ENCODE results near the gene DDX18. TPM values are rescaled to one million over a fixed set of nuclear protein-coding genes. Genes with fewer than 3 reads are reported as not detected.

DDX18 gene
- total and polyA plus RNA-seq, 2 of the 4 experiments (the other 2 are of a cell fraction) = 34.6 to 69.9 TPM

- Histone ChIP-seq H3K14ac (replicated peaks; ENCODE audit: low read depth, low read length) (no peak overlapping the region), H3K9ac (ENCODE audit: low read depth, low read length) (no peak overlapping the region), H4K20me1 (ENCODE audit: insufficient read depth, low read length) (peaks cover 10% of the 10 kb centered on the region; the same call in 1 of the 2 replicates), H3K56ac (ENCODE audit: extremely low read depth, insufficient read depth, low read length) (no peak overlapping the region), H2BK20ac (ENCODE audit: low read depth, low read length) (no peak overlapping the region), H2AFZ (replicated peaks; ENCODE audit: low read length, poor library complexity) (no peak overlapping the region), H3K4ac (ENCODE audit: low read depth, low read length) (no peak overlapping the region), H3K79me1 (ENCODE audit: low read depth in 1 of 2, low read length in 2 of 2) (peaks cover 0 to 5% of the 10 kb centered on the region in 2 experiments; a peak in 2 of 4 replicates), H3K4me3 (ENCODE audit: insufficient read depth, low read depth, low read length) (no peak overlapping the region), H3K9me1 (ENCODE audit: insufficient read depth, low read length) (peaks cover 4% of the 10 kb centered on the region; the same call in 1 of the 2 replicates), H2AK9ac (replicated peaks; ENCODE audit: low read depth, low read length, poor library complexity) (no peak overlapping the region), H2BK15ac (ENCODE audit: low read depth, low read length) (no peak overlapping the region), H3K4me2 (ENCODE audit: low read depth, low read length) (no peak overlapping the region), H2BK120ac (ENCODE audit: low read depth, low read length) (no peak overlapping the region), H4K8ac (ENCODE audit: low read depth in 2 of 2, low read length in 2 of 2) (no peak overlapping the region), H2BK5ac (ENCODE audit: low read depth, low read length, poor library complexity, severe bottlenecking) (no peak overlapping the region), H3K27ac (ENCODE audit: insufficient read depth, low read length) (no peak overlapping the region), H3K4me1 (ENCODE audit: control insufficient read depth, insufficient read depth, low read length) (no peaks in the 10 kb centered on the region), H3K36me3 (ENCODE audit: control insufficient read depth, insufficient read depth, low read length) (peaks cover 24% of the 10 kb centered on the region), H4K91ac (ENCODE audit: insufficient read depth, low read depth, low read length) (no peak overlapping the region), H2AK5ac (ENCODE audit: low read depth, low read length) (no peak overlapping the region), H3K23ac (ENCODE audit: low read depth, low read length) (no peak overlapping the region), H3K27me3 (ENCODE audit: control insufficient read depth, insufficient read depth, low read length) (no peaks in the 10 kb centered on the region), H3K18ac (ENCODE audit: low read depth, low read length) (no peak overlapping the region), H4K5ac (ENCODE audit: low read depth, low read length) (no peak overlapping the region), H3K9me3 (ENCODE audit: control insufficient read depth, insufficient read depth, low read length) (no peaks in the 10 kb centered on the region)
- no CpG with 5 or more reads among the region's 1 CpG for WGBS, 2 experiments (ENCODE audit: extremely low coverage in 2 of 2, insufficient read length in 1 of 2)
- ChIA-PET CTCF (interaction anchor here (0.7 kb wide), 1 partner anchor 18 kb away, joined by 5 read pairs; the partner anchor contains the start of gene DDX18), POLR2A (ENCODE audit: unreplicated experiment) (no interaction called here)
- dilution Hi-C loops (cut with HindIII; ENCODE audit: low sequenced_read_pairs, unreplicated experiment) = no loop called here
- DNase-seq = peak; percentile 54
- intact Hi-C loops (cut with micrococcal nuclease) = no loop called here
- no peak for TF ChIP-seq ELK1 (IDR thresholded peaks at IDR 0.05; ENCODE audit: borderline replicate concordance, low read depth, low read length)
- TF ChIP-seq MAZ (IDR thresholded peaks at IDR 0.05; ENCODE audit: borderline replicate concordance, low read depth, low read length) = no peak
- TF ChIP-seq BHLHE40 (IDR thresholded peaks at IDR 0.05; ENCODE audit: low read depth, low read length) = no peak
- TF ChIP-seq FOS (IDR thresholded peaks at IDR 0.05; ENCODE audit: low read depth, low read length) = no peak
- no peak for TF ChIP-seq RFX5 (IDR thresholded peaks at IDR 0.05; ENCODE audit: low read depth, low read length)
- no peak for TF ChIP-seq MXI1 (IDR thresholded peaks at IDR 0.05; ENCODE audit: borderline replicate concordance, low read depth, low read length)
- TF ChIP-seq, protein P1, sequence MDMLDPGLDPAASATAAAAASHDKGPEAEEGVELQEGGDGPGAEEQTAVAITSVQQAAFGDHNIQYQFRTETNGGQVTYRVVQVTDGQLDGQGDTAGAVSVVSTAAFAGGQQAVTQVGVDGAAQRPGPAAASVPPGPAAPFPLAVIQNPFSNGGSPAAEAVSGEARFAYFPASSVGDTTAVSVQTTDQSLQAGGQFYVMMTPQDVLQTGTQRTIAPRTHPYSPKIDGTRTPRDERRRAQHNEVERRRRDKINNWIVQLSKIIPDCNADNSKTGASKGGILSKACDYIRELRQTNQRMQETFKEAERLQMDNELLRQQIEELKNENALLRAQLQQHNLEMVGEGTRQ (IDR thresholded peaks at IDR 0.05; ENCODE audit: low read depth, low read length) = no peak
- no peak for TF ChIP-seq NFE2L2 (IDR thresholded peaks at IDR 0.05; ENCODE audit: low read depth, low read length)
- TF ChIP-seq CHD1 (IDR thresholded peaks at IDR 0.05; ENCODE audit: low read depth, low read length) = no peak
- TF ChIP-seq RAD21 (IDR thresholded peaks at IDR 0.05; ENCODE audit: low read length) = no peak
- TF ChIP-seq MAFK (IDR thresholded peaks at IDR 0.05; ENCODE audit: low read depth, low read length) = no peak
- no peak for TF ChIP-seq RCOR1 (IDR thresholded peaks at IDR 0.05; ENCODE audit: insufficient replicate concordance, low read length)
- no peak for TF ChIP-seq SMC3 (IDR thresholded peaks at IDR 0.05; ENCODE audit: low read depth, low read length)
- no peak for TF ChIP-seq POLR2A (IDR thresholded peaks at IDR 0.05; ENCODE audit: low read depth, low read length)
- TF ChIP-seq CEBPB (IDR thresholded peaks at IDR 0.05; ENCODE audit: low read depth, low read length) = no peak
- TF ChIP-seq CTCF (conservative IDR thresholded peaks at IDR 0.05; ENCODE audit: low read depth, low read length) = no peak
- ATAC-seq (ENCODE audit: low read depth) = no peak
- in situ Hi-C loops (cut with MboI; ENCODE audit: low sequenced_read_pairs) = loop anchor here (5.0 kb wide), 1 partner anchor 170 kb away; no protein-coding TSS in a partner anchor
- BruUV-seq (replicated peaks) = no TSS peak
These were observed 17.8 kb downstream of the DDX18 start for GRCh38 chr2:117832332-117832731.
